Stimulated activated CD8-positive, alpha-beta memory T cell treated with anti-CD3 and anti-CD28 coated beads, Interleukin-7, amount 100 ng/mL, for 48 hours (primary cell): ENCODE measurements around the gene FLT4.

Source experiments
- DNase-seq, 2 donors: peaks; one replicate each; pipeline ENCODE4 v3.0.0-alpha.2; 2020; ENCODE audit warnings: low read depth in 1 of 2; ENCODE audit errors: extremely low read depth in 1 of 2

Gene FLT4

DNA sequence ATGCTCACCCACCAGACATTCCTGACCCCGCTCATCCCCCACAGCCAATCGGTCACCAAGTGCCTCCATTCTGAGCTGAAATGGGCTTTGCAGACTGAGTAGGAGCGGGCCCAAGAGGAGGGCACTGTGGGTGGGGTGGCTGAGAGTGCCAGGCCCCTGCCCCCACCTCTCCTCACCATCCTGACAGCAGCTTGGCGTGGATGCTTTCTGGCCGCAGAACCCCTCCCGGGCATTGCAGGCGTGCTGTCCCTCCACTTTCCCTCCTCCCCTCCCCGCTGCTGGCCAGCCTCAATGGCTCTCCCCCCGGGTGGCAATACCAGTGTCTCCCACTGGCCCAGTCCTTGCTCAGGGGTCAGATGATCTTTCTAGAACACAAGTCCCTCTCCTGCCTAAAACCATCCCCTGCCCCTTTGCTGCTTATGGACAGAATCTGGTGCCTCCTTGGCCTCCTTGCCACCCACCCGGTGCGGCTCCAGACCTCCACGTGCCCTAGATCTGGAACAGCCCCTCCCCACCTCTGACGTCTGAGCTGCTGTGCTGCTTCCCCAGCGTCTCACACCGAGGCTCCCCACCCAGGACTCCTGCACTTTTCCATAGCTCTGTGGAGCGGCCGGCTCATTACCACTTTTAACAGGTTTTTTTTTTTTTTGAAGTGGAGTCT, 6.1 kb downstream of the FLT4 start:
- no peak for DNase-seq

DNA sequence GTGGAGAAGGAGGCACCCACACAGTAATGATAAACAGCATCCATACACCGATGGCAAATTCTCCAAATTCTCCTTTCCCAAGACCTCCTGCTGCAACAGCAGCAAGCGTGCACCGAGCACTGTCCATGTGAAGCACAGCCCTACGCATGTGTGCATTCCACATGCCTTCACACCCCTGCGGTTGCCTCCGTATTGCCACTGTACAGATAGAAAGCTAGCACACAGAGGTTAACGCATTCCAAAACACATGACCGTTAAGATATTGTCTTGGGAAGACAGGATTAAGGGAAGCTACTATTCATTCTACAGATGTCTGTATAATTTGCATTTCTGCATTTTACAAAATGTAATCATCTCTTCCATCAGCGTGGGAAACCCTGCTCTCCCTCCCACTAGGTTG, 6.6 kb downstream of the FLT4 start:
- DNase-seq: no peak

DNA sequence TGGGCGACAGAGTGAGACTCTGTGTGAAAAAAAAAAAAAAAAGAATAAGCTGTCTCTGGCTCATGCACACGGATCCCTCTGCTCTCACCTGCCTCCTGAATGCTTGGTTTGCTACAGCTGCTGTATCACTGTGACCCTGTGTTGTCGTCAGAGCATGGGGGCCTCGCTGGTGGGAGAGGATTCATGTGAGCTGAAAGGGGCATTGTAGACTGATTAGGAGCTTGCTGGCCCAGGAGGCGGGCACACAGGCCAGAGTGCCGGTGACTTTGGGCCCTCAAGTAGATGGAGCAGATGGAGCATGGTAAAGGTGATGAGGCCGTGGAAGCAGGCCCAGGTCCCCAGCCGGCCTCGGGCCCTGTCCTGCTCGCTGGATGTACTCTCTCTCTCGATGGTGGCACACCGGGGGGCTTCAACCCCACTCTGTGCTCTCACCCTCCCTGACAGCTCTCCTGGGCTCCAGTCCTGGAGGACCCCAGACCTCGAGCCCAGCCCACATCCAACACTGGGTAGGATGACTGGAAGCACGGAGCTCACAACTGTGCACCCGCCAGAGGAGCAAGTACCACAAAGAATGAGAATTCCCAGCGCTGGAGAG, 7.1 kb downstream of the FLT4 start:
- DNase-seq: no peak

DNA sequence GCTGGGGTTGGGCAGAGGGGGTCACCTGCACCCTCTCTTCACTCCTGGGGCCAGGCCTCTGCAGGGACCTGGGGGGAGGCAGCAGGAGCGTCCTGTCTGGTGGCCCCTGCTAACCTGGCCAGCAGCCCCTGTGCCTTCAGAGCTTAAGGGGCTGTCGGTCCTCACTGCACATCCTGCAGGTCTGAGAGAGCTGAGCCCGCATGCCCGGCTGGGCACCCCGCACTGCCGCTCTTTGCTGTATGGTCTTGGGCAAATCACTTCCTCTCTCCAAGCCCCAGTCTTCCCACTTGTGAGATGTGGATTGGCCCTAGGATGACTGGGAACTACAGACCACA, 7.9 kb downstream of the FLT4 start:
- no peak for DNase-seq

DNA sequence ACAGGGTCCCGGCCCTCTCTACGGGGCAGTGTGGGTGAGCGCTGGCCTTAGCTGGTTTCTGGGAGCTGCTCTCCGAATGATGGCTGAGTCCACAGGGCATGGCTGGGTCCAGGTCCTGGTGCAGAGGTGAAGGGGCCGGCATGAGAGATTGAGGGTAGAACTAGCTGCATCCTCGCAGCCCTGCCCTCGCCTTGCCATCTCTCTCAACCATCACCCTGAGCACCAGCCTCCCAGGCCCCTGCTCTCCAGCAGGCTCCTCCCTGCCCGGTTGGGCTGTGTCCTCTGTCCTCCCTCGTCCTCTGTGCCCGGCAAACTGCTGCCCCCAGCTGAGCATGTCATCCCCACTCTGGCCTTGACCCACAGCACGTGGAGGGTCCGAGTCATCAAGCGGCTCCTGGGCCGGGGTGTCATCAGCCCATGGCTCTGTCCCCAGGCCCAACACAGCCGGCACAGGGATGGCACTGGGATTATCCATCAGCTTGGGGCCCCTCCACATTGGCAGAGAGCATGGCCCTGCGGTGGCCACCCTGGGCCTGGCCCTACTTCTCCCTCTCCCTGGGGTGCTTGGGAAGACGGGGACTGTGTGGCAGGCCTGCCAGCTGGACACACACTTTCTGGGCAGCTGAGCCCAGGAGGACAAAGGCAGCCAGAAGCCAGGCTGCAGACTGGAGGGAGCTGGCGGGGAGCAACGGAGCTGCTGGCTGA, 8.4 kb downstream of the FLT4 start:
- no peak for DNase-seq

DNA sequence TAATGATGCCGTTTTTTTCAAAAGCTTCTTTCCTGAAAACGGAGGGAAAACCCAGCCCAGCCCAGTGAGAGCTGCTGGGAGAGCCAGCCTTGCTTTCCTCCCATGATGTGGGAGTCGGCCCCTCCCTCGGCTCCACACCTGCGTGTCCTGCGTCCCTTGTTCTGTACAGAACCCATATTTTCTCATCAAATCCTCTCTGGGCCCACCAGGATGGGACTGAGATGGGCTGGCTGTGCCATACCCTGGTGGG, 8.9 kb downstream of the FLT4 start:
- no peak for DNase-seq

DNA sequence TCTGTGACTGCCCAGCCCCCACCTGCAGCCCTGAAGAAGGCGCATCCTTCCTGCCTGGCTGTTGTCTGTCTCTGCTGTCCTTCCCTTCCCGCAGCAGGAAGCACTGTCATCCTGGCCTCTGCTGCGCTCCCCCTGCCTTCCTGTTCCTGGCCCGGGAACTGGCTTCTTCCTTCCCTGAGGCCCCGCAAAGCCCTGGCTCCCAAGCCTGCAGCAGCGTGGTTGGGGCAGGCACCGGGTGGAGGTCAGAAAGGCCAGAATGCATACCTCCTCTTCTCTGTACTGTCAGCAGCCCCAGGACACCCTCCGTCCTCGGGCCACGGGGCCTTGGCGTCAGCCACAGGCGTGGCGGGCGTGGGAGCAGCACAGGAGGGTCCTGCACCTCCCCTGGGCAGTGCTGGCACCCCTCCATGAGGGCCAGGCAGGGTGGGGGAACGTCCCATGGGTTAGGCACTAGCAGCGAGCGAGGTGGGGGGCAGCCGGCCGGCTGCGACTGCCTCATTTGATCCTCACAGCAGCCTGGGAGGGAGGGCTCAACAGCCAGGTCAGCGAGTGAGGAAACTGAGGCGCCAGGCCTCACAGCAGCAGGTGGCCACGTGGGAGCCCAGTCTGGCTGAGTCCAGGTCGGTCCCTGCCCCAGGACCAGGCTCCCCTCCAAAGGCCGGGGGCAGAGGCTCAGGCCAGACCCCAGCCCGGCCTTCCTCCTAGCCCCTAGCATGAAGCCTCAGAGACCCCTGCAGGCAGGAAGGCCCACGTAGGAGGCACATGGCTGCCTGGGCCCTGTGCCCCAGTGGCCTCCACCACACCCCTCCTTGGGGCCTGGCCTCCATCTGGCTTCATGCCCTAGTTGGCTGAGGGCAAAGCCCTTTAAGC, 9.4 kb downstream of the FLT4 start:
- no peak for DNase-seq

DNA sequence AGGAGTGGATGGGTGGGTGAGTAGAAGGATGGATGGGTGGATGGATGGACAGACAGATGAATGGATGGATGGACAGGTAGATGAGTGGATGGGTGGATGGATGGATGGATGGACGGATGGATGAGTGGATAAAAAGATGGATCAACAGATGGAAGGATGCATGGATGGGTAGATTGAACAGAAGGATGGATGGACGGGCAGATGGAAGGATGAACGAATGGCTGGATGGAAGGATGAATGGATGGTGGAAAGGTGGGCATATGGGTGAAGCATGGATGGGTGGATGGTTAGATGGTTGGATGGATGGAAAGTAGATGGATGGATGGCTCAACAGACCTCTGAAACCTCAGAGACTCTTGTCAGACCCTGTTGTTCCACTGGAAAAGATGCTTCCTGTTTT, 10.1 kb downstream of the FLT4 start:
- DNase-seq: no peak

DNA sequence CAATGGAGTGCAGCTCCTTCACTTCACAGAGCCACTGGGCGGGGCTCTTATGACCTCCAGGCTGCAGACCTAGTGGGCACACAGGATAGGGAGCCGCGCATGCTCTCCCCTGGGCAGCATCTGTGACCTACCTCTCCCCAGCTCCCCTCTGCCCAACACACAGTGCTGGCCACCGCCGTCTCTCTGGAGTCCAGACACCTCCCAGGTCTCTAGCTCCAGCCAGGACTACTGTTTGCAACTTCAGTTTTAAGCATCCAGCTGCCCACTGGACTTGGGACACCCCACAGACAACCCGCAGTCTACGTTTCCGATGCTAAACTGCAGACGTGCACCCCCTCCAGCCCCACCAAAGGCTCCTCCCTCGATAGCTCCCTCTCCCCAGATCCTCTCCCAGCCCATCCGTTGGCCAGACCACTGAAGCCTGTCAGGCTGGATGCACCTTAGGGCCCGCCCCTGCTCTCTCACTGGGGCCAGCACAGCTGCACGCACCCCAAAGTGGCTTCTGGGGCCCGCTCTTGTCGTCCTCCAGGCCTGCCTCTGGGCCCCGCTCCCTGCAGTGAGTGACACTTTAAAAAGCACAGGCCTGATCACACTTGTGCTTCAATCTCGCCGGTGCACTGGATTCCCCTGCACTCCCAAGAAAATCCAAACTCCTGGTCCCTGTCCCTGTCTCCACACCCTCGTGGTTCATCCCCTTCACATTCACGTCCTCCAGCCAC, 11.3 kb downstream of the FLT4 start:
- no peak for DNase-seq

DNA sequence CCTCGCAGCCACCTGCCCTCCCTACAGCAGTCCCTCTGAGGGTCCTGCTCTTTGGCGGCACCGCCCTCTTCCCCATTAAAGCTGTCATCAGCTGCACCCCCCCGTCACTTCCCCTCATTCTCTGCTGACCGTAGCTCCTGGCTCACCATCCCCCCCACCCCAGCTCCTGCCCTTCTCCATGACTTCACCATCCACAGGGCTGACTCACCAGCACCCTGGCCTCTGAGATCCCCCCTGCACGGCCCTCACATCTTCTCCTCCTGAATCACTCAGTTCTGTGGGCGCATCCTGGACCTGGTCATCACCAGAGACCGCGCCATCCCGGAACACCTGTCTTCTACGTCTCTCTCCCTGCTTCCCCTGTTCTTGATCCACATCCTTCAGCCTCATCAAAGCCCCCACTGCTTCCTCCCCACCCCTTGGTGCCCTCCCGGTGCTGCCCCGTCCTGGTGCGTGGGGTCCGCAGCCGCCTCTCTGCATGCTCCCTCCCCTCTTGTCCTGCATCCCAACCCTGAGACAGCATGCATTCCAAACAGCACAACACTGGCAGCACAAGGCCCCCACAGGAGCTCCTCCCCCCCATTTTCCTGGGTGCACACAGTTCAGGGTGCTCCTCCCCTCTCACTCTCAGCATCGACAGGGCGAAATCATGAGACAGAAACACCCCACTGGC, 12.9 kb downstream of the FLT4 start:
- DNase-seq: no peak

DNA sequence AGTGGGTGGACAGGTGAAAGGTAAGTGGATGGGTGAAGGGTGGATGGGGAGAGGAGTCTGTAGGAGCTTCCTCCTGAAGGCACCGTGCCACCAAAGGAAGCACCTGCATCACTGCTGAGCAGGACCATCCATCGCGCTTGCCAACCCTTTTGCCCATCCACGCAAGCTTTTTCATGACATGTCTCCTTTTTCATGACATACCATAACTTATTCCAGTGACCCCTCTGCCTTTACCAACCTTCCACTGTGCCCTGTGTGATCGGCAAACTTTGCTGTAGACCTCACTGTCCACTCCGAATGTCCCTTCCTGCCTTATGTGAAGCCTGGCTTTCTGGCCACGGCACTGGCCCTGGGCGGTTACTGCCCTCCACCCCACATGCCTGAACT, 13.4 kb downstream of the FLT4 start:
- DNase-seq: no peak

DNA sequence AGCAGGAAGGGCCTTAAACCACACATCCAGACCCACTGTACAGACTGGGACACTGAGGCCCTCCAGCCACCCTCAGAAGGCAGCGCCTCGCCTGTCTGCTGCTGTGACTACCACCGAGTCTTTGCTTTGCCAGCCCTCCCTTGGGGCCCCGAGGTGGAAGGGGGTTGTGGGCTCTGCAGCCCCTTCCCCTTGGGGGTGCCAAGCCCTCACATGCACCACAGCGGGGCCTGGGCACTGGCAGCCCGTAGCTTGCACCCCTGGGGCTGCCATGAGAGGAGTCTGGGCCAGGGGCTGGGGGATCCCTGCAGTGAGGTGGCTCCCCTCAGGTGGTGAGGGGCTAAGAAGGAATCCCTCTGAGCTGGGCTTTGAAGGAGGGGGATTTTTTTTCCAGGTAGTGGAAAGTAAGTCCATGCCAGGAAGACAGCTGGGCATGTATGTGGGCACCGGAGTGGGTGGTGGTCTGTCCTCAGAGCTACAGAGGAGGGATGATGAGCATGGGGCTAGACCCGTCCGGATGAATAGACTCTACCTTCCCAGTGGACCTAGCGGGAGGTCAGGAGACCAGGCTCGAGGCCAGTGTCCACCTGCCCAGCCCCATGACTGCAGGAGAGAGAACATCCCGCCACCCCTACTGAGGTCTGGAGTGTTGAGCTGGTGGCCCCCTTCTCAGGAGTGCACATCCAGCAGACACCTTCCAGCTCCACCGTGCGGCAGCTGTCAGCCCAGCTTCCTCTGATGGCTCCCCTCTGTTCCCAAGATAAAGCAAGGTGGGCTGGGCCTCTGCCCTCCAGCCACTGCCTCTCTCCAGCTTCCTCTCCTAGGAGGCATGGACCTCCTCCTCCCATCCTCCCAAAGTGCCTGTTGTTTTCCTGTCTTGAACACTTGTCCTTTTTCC, 15.9 kb downstream of the FLT4 start:
- no peak for DNase-seq

DNA sequence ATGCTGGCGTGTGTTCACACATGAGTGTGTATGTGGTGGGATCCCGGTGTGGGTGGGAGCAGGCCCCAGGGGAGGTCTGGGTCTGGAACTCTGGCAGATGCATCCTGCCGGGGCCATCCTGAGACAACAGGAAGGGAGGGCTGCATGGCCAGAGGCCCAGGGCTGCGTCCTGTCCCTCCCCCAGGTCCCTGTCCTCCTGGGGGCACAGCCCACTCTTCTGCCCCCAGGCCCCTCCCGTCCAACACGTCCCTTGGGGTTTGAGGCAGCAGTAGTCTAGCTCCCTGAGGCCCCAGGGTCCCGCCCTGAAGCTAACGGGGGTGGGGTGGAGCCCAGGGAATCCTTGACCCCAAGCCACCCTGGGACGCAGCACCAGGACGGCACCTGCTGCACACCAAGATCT, 16.6 kb downstream of the FLT4 start:
- no peak for DNase-seq

DNA sequence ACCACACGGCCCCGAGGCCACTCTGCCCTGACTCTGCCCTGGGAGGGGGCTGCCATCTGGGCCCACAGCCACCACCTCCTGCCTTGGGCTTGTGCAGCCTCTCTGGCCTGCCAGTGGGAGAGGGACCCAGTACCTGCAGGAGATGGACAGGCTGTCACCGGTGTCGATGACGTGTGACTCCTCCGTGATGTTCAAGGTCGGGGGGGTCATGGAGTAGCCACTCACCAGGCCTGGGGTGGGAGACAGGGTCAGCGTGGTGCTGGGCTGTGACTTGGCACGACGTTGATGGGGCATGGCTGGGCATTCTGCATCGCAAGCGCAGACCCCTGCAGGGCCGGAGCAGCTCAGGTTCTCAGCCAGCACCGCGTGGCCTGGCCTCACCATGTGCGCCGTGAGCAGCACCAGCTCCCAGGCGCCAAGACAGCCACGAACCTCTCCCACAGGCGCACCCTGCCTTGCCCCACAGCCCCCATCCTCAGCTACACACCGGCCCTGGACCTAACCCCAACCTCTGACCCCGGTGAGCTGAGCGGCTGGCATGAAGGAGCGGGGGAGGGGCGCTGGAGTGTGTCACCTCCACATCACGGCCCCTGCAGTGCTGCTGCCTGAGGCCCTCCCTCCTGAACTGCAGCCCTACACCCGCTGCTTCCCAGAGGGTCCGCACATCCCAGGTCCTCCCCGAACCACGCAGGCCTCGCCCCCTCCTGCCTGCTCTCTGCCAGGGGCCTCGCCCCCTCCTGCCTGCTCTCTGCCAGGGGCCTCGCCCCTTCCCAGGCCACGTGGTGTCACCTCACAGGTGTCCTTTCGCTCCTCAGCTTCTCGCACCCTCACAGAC, 17.6 kb downstream of the FLT4 start:
- no peak for DNase-seq

DNA sequence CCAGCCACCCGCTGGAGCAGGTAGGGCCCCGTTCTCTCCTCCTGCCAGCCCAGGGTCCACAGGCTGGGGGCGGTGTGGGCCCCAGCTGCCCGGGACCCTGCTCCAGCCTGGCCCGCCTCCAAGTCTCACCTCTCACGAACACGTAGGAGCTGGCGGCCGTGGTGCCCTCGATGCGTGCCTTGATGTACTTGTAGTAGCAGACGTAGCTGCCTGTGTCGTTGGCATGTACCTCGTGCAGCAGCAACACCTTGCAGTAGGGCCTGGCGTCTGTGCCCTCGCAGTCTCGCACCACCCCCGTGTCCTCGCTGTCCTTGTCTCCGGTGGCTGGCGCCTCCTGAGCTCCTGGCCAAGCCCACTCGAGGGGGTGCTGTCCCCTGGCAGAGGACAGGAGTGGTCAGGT, 19.0 kb downstream of the FLT4 start:
- DNase-seq: no peak

DNA sequence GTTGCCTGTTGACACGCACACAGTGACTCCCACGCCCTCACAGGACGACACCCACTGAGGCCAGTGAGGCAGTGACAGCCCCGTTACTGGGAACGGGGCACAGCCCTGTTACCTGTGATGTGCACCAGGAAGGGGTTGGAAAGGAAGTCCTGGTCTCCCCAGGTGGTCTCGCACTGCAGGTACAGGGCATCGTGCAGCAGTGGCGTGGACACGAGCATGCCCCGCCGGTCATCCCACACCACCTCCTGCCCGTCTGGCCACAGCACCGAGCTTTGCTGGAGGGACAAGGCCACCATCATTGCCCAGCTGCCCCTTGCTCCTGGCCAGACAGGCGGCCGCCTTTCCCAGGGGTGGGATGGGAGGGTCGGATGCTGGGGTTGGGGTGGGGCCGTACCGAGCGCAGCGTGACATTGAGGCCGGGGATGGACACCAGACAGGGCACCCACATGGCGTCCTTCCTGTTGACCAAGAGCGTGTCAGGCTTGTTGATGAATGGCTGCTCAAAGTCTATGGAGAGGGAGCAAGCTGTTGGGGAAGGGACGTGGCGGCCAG, 19.5 kb downstream of the FLT4 start:
- no peak for DNase-seq

DNA sequence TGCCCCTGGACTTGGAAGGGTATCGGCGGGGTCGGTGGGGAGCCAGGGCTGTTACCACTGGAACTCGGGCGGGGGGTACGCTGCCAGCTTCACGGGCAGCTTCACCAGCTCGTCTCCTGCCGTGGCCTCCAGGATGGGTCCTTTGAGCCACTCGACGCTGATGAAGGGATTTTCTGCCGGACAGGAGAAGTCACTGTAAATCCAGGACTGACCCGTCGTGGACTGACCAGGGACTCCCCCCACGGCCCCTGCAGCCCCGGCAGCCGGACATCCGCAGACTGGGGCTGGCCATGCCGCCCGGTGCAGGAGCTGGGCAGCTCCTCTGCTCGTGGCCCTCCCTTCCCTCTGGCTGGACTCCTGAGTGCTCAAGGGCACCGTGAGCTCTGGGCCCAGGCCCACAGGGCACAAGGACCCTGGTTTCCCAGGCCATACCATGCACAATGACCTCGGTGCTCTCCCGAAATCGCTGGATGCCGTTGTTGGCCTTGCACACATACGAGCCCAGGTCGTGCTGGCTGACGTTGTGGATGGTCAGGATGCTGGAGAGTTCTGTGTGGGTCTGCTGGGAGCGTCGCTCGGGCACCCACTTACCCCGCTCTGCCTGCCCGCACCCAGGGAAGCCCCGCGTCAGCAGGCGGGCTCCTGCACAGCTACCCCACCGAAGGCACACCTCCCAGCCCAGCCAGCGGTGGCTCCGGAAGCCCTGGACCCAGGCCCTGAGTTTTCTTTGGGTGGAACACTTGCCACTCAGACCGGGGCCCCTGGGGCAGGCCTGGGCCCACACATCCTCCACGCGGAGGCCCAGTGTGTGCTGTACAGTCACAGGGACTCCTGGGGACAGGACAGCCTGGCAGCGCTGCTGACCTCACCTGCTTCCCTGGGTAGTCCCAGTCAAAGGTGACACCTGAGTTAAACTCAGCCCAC, 20.3 kb downstream of the FLT4 start:
- DNase-seq: no peak

DNA sequence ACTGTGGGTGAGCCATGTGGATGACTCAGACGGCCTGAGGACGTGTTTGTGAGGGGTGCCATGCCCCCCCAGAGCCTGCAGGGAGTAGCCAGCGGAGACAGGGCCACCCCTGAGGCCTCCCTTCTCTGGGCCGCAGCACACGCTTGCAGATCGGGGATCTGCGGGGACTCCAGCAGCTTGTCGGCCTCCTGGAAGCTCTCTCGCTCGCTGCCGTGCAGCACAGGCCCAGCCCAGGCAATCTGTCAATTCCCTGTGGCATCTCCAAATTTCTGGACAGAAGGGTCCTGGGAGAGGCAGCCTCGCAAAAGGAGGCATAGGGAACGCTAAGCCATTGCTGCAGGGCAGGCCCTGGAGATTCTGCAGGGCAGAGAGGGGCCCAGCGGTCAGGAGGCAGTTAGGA, 21.2 kb downstream of the FLT4 start:
- DNase-seq: no peak
